Caco-2 (cell line): ENCODE results near the gene CTTN. TPM values are rescaled to one million over a fixed set of nuclear protein-coding genes. Genes with fewer than 3 reads are reported as not detected.

Experiments used
- BruUV-seq: library from RNA; stranded (reverse); fragments of 400-500 nt; replicated peaks from 2 replicates; lab custom pipeline; 2021; lab: Mats Ljungman, UMichigan
- CTCF ChIA-PET: fragments of 300-600 bp; sonication (Branson Sonifier 250); formaldehyde crosslinking; loops from one replicate; lab custom pipeline; 2022; ENCODE audit warnings: antibody characterized with exemption; lab: Charles Lee
- POLR2A ChIA-PET: fragments of 300-600 bp; sonication (Branson Sonifier 250); formaldehyde crosslinking; loops from one replicate; lab custom pipeline; 2022; ENCODE audit warnings: antibody characterized with exemption; lab: Charles Lee
- DNase-seq, 2 experiments: peaks; one replicate each; pipeline versions ENCODE4 v3.0.0 to v3.0.0-alpha.2; 2020 to 2022
- H3K27me3 ChIP-seq: replicated peaks from 2 replicates; pipeline ENCODE4 v1.6.0; 2011; ENCODE audit warnings: low read length; ENCODE audit not compliant: control insufficient read depth, insufficient read depth
- H3K36me3 ChIP-seq: 2 replicates; pipeline ENCODE4 v1.5.1; 2011; ENCODE audit warnings: low read length; ENCODE audit not compliant: control insufficient read depth, insufficient read depth
- H3K4me1 ChIP-seq: fragments of 250-450 bp; sonication (Bioruptor Pico); 2 replicates; pipeline ENCODE4 v1.5.1; 2020; ENCODE audit warnings: mild to moderate bottlenecking
- H3K4me3 ChIP-seq: 2 replicates; pipeline ENCODE4 v1.5.1; 2011; ENCODE audit warnings: low read depth, mild to moderate bottlenecking, control low read depth, low read length
- H3K9me3 ChIP-seq: fragments of 250-450 bp; sonication (Bioruptor Pico); 2 replicates; pipeline ENCODE4 v1.5.1; 2020; ENCODE audit warnings: mild to moderate bottlenecking, moderate library complexity
- H3K27ac Mint-ChIP-seq: one replicate; pipeline ENCODE4 v1.8.0; 2022; ENCODE audit warnings: mixed read lengths; ENCODE audit not compliant: unreplicated experiment
- H3K27me3 Mint-ChIP-seq: one replicate; pipeline ENCODE4 v1.8.0; 2022; ENCODE audit warnings: mixed read lengths; ENCODE audit not compliant: insufficient read depth, unreplicated experiment
- H3K36me3 Mint-ChIP-seq: one replicate; pipeline ENCODE4 v1.8.0; 2022; ENCODE audit warnings: mild to moderate bottlenecking, mixed read lengths; ENCODE audit not compliant: insufficient read depth, unreplicated experiment
- H3K4me1 Mint-ChIP-seq: one replicate; pipeline ENCODE4 v1.8.0; 2022; ENCODE audit warnings: low read depth, mixed read lengths; ENCODE audit not compliant: unreplicated experiment
- H3K4me3 Mint-ChIP-seq: one replicate; pipeline ENCODE4 v1.8.0; 2022; ENCODE audit warnings: mild to moderate bottlenecking, moderate library complexity, mixed read lengths; ENCODE audit not compliant: unreplicated experiment
- H3K9me3 Mint-ChIP-seq: one replicate; pipeline ENCODE4 v1.8.0; 2022; ENCODE audit warnings: mixed read lengths; ENCODE audit not compliant: unreplicated experiment
- CTCF ChIP-seq, 2 experiments: fragments of 200-600 bp in 1 of 2; IDR thresholded peaks; 1 replicate in 1 of 2; 2 replicates in 1 of 2; pipeline versions ENCODE4 v1.5.1 to v1.8.0; 2011 to 2022; ENCODE audit warnings: antibody characterized with exemption in 1 of 2, control low read depth in 1 of 2, inconsistent platforms in 1 of 2, low read depth in 1 of 2, low read length in 1 of 2, mild to moderate bottlenecking in 1 of 2, moderate library complexity in 1 of 2; ENCODE audit not compliant: insufficient read depth in 1 of 2, severe bottlenecking in 1 of 2, unreplicated experiment in 1 of 2
- intact Hi-C: fragments of 100-400 bp; cut with micrococcal nuclease; formaldehyde crosslinking; loops from one replicate; pipeline ENCODE4 v1.10.0; 2022; ENCODE audit not compliant: unreplicated experiment
- total RNA-seq: library from RNA; stranded (reverse); gene quantifications from 2 replicates; pipeline ENCODE4 v1.2.3, GENCODE V29; 2022

Gene CTTN
- total RNA-seq, 1 experiment from 2014 or later = 502 TPM

GRCh38 chr11:70472240-70472639, 73.9 kb downstream of the CTTN start:
- Mint-ChIP-seq H3K27me3 (no peaks in the 10 kb centered on the region), H3K9me3 (no peaks in the 10 kb centered on the region), H3K36me3 (peaks cover 28% of the 10 kb centered on the region), H3K27ac (no peak overlapping the region), H3K4me3 (no peak overlapping the region), H3K4me1 (peaks cover 7% of the 10 kb centered on the region)
- CTCF ChIA-PET = no interaction called here
- no peak for TF ChIP-seq CTCF (IDR thresholded peaks at IDR 0.05; ENCODE audit: insufficient read depth in 1 of 2, low read depth in 1 of 2, low read length in 1 of 2, severe bottlenecking in 1 of 2, unreplicated experiment in 1 of 2)
- no peaks in the 10 kb centered on the region for H3K4me1 ChIP-seq
- POLR2A ChIA-PET = no interaction called here
- no peaks in the 10 kb centered on the region for H3K27me3 ChIP-seq
- DNase-seq = peak in 1 of 2 experiments; percentile 35
- no peaks in the 10 kb centered on the region for H3K36me3 ChIP-seq
- intact Hi-C loops = no loop called here
- H3K9me3 ChIP-seq = no peaks in the 10 kb centered on the region
- BruUV-seq = no TSS peak
- H3K4me3 ChIP-seq = no peak overlapping the region

- peaks cover 5% of the 10 kb centered on the region for H3K4me1 Mint-ChIP-seq
- DNase-seq = peak in 1 of 2 experiments; percentile 35
- H3K9me3 Mint-ChIP-seq = no peaks in the 10 kb centered on the region
- Histone ChIP-seq H3K36me3 (no peaks in the 10 kb centered on the region), H3K4me1 (no peaks in the 10 kb centered on the region), H3K4me3 (no peak overlapping the region), H3K27me3 (no peaks in the 10 kb centered on the region), H3K9me3 (no peaks in the 10 kb centered on the region)
- POLR2A ChIA-PET = no interaction called here
- no TSS peak for BruUV-seq
- peaks cover 32% of the 10 kb centered on the region for H3K36me3 Mint-ChIP-seq
- no peaks in the 10 kb centered on the region for H3K27me3 Mint-ChIP-seq
- intact Hi-C loops = no loop called here
- H3K4me3 Mint-ChIP-seq = no peak overlapping the region
- no peak for TF ChIP-seq CTCF (IDR thresholded peaks at IDR 0.05; ENCODE audit: insufficient read depth in 1 of 2, low read depth in 1 of 2, low read length in 1 of 2, severe bottlenecking in 1 of 2, unreplicated experiment in 1 of 2)
- no peak overlapping the region for H3K27ac Mint-ChIP-seq
- CTCF ChIA-PET = no interaction called here
Measured at GRCh38 chr11:70473186-70473872, 75.0 kb downstream of the CTTN start.

- DNase-seq = no peak
- Mint-ChIP-seq H3K4me1 (no peaks in the 10 kb centered on the region), H3K27me3 (no peaks in the 10 kb centered on the region), H3K36me3 (peaks cover 37% of the 10 kb centered on the region), H3K27ac (no peak overlapping the region), H3K4me3 (no peak overlapping the region), H3K9me3 (no peaks in the 10 kb centered on the region)
- TF ChIP-seq CTCF (IDR thresholded peaks at IDR 0.05; ENCODE audit: insufficient read depth in 1 of 2, low read depth in 1 of 2, low read length in 1 of 2, severe bottlenecking in 1 of 2, unreplicated experiment in 1 of 2) = no peak
- POLR2A ChIA-PET = no interaction called here
- CTCF ChIA-PET = no interaction called here
- BruUV-seq = no TSS peak
- H3K9me3 ChIP-seq = no peaks in the 10 kb centered on the region
- intact Hi-C loops = no loop called here
- no peaks in the 10 kb centered on the region for H3K4me1 ChIP-seq
- no peaks in the 10 kb centered on the region for H3K27me3 ChIP-seq
- H3K4me3 ChIP-seq = no peak overlapping the region
- H3K36me3 ChIP-seq = no peaks in the 10 kb centered on the region
Measured at GRCh38 chr11:70473873-70474690, 75.8 kb downstream of the CTTN start.
